Fibroblast of peridontal ligament (primary cell): ENCODE data around the gene LCORL.
"Not testable (repeated sequence)": the region's sequence is repeated elsewhere in the genome, so short reads cannot be mapped to it uniquely, and the experiment has no call there.

Experiments
- DNase-seq: peaks from one replicate; pipeline ENCODE4 v3.0.0-alpha.2; 2010; ENCODE audit errors: extremely low read depth

Gene LCORL

DNA sequence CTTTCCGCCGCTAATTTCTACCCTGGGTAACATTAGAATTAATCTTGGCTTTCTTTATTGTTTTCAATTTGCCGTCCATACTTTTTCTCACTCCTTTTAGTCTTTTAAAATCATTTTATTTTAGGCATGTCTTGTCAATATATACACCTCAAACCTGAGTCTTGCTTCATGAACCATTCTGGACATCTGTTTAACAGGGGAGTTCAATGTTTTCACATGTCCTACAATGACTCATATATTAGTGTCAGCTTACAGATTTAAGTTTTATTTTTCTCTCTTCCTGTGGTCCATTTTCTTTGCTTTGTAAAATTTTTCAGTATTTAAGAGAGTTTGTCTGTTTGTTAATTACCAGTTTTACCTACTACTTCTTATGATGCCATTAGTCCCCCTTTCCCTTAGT lies 89.5 kb downstream of the LCORL start:
- DNase-seq: peak; percentile 6

GRCh38 chr4:17930256-17930655 lies 91.3 kb downstream of the LCORL start:
- no peak for DNase-seq

- DNase-seq: no peak
Measured at GRCh38 chr4:17924189-17924588, 97.4 kb downstream of the LCORL start.

DNA sequence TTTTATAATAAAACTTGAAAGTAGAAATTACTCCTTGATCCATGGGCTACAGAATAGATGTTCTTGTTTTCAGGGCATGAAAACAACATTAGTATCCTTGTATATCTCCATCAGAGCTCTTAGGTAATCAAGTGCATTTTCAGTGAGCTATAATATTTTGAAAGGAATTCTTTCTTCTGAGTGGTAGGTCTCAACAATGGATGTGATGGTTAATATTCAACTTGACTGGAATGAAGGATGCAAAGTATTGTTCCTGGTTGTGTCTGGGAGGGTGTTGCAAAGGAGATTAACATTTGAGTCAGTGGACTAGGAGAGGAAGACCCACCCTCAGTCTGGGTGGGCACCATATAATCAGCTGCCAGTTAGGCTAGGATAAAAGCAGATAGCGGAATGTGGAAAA lies 100.1 kb downstream of the LCORL start:
- no peak for DNase-seq

- no peak for DNase-seq
Measured at GRCh38 chr4:17920681-17921080, 100.9 kb downstream of the LCORL start.

DNA sequence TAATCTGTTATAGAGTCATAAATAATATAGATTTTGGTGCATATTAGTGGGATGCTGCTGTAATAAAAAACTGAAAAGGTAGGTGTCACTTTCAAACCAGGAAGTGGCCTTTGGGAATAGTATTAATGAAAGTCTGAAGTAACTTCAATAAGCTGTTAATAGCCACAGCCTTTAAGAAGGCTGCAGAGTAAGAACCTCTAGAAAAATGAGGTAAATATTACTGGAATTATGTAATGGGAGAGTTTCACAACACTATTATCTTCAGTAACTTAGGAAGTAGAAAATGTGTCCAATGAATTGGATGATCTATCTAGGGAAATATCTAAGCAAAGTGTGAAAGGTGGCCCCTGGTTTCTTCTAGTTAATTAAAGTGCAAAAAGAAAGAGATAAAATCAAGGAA lies 106.1 kb downstream of the LCORL start:
- DNase-seq: peak; percentile 7

DNA sequence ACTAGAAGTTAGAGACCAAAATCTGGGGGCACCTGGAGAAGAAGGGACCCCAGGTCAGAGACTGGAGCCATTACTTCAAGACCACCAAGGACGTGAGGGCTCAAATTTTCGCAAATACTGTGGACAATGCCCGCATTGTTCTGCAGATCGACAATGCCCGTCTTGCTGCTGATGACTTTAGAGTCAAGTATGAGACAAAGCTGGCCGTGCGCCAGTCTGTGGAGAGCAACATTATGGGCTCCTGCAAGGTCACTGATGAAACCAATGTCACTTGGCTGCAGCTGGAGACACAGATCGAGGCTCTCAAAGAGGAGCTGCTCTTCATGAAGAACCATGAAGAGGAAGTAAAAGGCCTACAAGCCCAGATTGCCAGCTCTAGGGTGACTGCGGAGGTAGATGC lies 109.5 kb downstream of the LCORL start:
- DNase-seq: no peak

GRCh38 chr4:17911608-17912007 lies 109.9 kb downstream of the LCORL start:
- DNase-seq: no peak

- no peak for DNase-seq
Measured at GRCh38 chr4:17898553-17899055, 123.0 kb downstream of the LCORL start.

- no peak for DNase-seq
Measured at GRCh38 chr4:17895481-17895880, 126.1 kb downstream of the LCORL start.

DNA sequence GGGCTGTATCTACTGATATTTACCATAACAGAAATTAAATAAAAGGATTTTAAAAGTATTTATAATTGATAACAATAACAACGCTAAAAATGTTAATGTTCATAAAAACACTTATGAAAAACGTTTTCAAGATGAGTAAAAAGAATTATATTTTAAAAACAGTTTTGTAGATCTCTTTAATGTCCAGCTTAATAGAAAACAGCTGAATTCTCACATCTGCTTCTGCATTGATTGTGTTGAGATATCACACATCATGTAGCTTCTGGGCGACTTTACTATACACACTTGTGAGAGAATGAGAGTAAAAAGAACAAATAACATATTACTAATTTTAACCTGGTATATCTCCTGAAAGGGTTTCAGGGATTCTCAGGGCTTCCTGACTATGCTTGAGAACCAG lies 127.1 kb downstream of the LCORL start:
- no peak for DNase-seq

- no peak for DNase-seq
Measured at GRCh38 chr4:17889692-17890091, 131.9 kb downstream of the LCORL start.

GRCh38 chr4:17884511-17884910 lies 137.0 kb downstream of the LCORL start:
- DNase-seq: no peak

- DNase-seq: peak; percentile 64
Measured at GRCh38 chr4:17884063-17884462, 137.5 kb downstream of the LCORL start.

DNA sequence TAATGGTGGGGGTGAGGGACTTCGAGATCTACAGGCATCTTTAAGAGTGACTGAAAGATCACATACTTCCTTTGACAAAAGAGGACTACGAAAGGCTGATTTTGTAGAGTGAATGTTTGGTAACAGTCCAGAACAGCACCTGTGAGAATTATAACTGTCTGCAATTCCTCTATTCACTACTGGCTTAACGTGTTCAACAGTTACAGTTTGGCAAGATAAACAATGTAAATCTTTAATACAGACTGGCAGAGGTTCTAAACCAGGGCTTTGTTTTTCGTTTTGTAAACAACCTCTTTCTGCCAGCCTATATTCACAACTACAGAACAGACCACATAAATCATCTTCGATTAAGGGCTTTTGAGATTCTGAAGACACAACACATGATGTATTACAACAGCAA lies 143.9 kb downstream of the LCORL start:
- no peak for DNase-seq

- DNase-seq: no peak
Measured at GRCh38 chr4:17876943-17877342, 144.6 kb downstream of the LCORL start.

GRCh38 chr4:17875402-17876070 lies 146.0 kb downstream of the LCORL start:
- no peak for DNase-seq

- DNase-seq: peak; percentile 17
Measured at GRCh38 chr4:17869327-17869726, 152.2 kb downstream of the LCORL start.

GRCh38 chr4:17867276-17867675 lies 154.3 kb downstream of the LCORL start:
- DNase-seq: no peak

DNA sequence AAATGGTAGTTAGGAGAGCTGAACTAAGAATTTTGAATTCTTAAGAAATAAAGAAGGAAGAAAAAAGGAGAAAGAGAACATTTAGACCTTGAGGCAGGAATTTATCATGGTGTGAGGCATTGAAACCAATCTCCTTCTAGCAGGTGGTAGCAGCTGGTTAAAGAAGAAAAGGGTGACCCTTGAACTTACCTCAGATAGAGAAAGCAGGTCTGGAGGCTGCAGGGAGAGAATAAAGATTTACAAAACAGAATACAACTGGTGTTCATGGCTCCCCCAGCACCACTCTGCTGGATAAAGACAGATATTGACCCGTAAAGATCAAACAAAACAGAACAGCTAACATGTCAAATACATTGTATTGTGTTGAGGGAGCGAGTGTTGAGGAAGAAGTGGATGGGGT lies 154.7 kb downstream of the LCORL start:
- DNase-seq: no peak

DNA sequence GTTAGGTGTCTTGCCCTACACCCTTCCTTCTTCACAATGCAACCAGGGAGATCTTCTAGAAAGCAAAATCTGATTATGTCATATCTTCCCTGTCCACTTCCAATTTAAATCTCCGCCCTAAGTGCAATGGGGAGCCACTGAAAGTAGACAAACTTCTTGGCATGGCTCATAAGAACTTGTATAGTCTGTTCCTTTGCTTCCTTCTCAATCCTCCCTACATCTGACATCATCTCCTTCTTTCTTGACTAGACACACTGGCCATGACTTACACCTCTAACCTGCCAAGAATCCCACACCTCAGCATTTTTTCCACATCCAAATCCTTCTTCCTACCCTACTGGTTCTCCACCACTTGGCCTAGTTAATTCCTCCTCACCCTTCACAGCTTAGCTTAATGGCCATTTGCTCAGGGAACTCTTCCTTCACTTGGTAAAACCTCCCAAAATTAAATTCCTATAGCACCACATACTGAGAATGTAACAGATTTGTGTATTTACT lies 155.6 kb downstream of the LCORL start:
- no peak for DNase-seq

GRCh38 chr4:17861906-17862305 lies 159.6 kb downstream of the LCORL start:
- DNase-seq: not testable (repeated sequence)

- no peak for DNase-seq
Measured at GRCh38 chr4:17859793-17860406, 161.7 kb downstream of the LCORL start.
